ENCODE measurements around the gene TCP11.

Gene TCP11

DNA sequence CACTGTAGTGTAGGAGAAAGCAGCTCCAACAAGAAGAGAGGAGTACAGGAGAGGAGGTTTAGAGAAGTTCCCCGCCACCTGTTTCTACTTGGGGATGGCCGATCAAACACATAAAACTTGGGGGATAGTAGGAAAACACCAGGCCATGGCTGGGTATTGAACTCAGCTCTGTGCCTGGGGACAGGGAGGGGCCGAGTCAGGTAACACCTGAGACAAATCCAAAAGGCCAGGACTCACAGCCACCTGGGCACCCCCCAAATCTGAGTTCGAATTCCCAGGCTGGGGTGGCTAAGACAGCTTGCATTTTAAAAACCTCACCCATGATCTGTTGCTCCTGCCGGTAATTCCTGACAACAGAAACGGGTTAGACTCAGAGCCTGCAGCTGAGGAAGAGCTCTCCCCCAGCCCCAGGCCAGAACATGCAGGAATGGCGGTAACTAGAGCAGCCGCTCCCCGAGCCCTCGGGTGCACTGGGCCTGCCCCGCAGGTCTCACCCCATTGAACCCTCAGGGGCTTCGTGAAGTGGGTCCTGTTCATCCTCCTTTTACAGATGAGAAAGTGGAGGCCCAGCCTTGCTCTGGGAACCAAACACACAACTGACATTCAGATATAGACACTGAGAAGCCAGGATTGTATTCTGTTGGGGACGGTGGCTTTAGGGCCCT, 61.0 kb downstream of the TCP11 start:
- Histone ChIP-seq H3K27me3 (ENCODE audit: insufficient read depth, low read length) (no peaks in the 10 kb centered on the region), H3K36me3 (ENCODE audit: insufficient read depth, low read length) (peaks cover 50% of the 10 kb centered on the region), H3K4me3 (ENCODE audit: low read length) (no peak overlapping the region), H3K9ac (ENCODE audit: low read depth, low read length) (no peak overlapping the region), H3K9me3 (ENCODE audit: insufficient read depth, low read depth, low read length) (no peaks in the 10 kb centered on the region), H3K27ac (ENCODE audit: low read depth, low read length) (no peak overlapping the region), H3K4me1 (ENCODE audit: insufficient read depth, low read length) (no peaks in the 10 kb centered on the region)
- 92% methylated on average over 13 of the region's 13 CpGs for WGBS

DNA sequence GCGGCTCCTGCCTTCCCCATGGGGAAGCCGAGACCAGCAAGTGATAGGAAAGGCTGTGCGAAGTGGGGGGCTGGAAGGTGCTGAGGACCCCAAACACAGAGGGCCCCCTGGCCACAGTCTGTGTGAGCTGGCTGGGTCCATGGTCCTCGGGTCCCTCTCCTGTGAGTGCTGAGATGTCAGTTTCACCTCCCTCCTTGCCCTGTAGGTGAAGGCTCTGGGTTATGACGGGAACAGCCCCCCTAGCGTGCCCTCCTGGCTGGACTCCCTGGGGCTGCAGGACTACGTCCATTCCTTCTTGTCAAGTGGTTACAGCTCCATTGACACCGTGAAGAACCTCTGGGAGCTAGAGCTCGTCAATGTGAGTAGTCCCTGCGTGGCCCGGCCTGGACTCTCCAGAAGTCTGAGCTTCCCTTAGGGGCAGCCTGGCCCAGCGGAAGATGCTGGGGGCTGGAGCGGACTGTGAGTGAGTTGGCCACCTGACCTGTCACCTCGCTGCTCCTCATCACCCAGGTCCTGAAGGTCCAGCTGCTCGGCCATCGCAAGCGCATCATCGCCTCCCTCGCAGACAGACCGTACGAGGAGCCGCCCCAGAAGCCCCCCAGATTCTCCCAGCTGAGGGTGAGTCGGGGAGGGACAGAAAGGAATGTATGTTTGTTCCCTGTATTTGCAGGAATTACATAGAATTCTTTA, 61.7 kb downstream of the TCP11 start:
- Histone ChIP-seq H3K4me3 (ENCODE audit: low read length) (no peak overlapping the region), H3K27ac (ENCODE audit: low read depth, low read length) (no peak overlapping the region), H3K4me1 (ENCODE audit: insufficient read depth, low read length) (no peaks in the 10 kb centered on the region), H3K9ac (ENCODE audit: low read depth, low read length) (no peak overlapping the region), H3K9me3 (ENCODE audit: insufficient read depth, low read depth, low read length) (no peaks in the 10 kb centered on the region), H3K36me3 (ENCODE audit: insufficient read depth, low read length) (peaks cover 52% of the 10 kb centered on the region), H3K27me3 (ENCODE audit: insufficient read depth, low read length) (no peaks in the 10 kb centered on the region)
- WGBS: 96% methylated on average over 23 of the region's 23 CpGs

- Histone ChIP-seq H3K27me3 (ENCODE audit: insufficient read depth, low read length) (no peaks in the 10 kb centered on the region), H3K4me1 (ENCODE audit: insufficient read depth, low read length) (no peaks in the 10 kb centered on the region), H3K9ac (ENCODE audit: low read depth, low read length) (no peak overlapping the region), H3K27ac (ENCODE audit: low read depth, low read length) (no peak overlapping the region), H3K4me3 (ENCODE audit: low read length) (no peak overlapping the region), H3K36me3 (ENCODE audit: insufficient read depth, low read length) (peaks cover 51% of the 10 kb centered on the region), H3K9me3 (ENCODE audit: insufficient read depth, low read depth, low read length) (no peaks in the 10 kb centered on the region)
- 96% methylated on average over 11 of the region's 11 CpGs for WGBS
These were observed 62.2 kb downstream of the TCP11 start for GRCh38 chr6:35078896-35079295.

DNA sequence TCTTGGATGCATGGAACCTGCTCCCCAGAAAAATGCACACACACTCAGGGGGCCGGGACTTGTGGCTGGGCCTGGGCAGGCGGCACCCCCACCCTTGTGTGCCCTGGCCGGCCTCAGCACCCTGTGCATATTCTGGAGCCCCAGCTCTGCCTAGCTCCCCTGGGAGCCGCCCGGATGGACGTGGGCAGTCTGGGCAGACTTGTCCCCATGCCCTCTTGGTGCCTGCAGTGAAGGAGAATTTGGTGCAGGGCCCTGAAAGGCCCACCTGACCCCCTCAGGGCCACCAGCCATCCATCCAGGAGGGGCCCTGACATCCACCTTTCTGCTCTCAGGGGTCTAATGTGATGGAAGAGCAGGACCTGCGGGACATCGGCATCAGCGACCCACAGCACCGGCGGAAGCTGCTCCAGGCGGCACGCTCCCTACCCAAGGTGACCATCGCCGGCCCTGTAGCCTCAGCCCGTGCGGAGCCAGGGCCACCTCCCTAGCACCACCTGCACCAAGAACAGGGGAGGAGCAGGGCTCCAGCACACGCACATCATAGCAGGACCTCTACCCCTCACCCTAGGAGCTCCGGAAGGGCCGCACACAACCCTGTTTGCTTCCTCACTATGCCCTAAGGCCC, 62.8 kb downstream of the TCP11 start:
- Histone ChIP-seq H3K9ac (ENCODE audit: low read depth, low read length) (no peak overlapping the region), H3K27ac (ENCODE audit: low read depth, low read length) (no peak overlapping the region), H3K36me3 (ENCODE audit: insufficient read depth, low read length) (peaks cover 46% of the 10 kb centered on the region), H3K27me3 (ENCODE audit: insufficient read depth, low read length) (no peaks in the 10 kb centered on the region), H3K9me3 (ENCODE audit: insufficient read depth, low read depth, low read length) (no peaks in the 10 kb centered on the region), H3K4me1 (ENCODE audit: insufficient read depth, low read length) (no peaks in the 10 kb centered on the region), H3K4me3 (ENCODE audit: low read length) (no peak overlapping the region)
- 96% methylated on average over 20 of the region's 20 CpGs for WGBS

- Histone ChIP-seq H3K4me3 (ENCODE audit: low read length) (no peak overlapping the region), H3K36me3 (ENCODE audit: insufficient read depth, low read length) (peaks cover 40% of the 10 kb centered on the region), H3K27ac (ENCODE audit: low read depth, low read length) (no peak overlapping the region), H3K27me3 (ENCODE audit: insufficient read depth, low read length) (no peaks in the 10 kb centered on the region), H3K4me1 (ENCODE audit: insufficient read depth, low read length) (no peaks in the 10 kb centered on the region), H3K9ac (ENCODE audit: low read depth, low read length) (no peak overlapping the region), H3K9me3 (ENCODE audit: insufficient read depth, low read depth, low read length) (no peaks in the 10 kb centered on the region)
- WGBS: 85% methylated on average over 11 of the region's 11 CpGs
These were observed 63.4 kb downstream of the TCP11 start for GRCh38 chr6:35077713-35078105.

DNA sequence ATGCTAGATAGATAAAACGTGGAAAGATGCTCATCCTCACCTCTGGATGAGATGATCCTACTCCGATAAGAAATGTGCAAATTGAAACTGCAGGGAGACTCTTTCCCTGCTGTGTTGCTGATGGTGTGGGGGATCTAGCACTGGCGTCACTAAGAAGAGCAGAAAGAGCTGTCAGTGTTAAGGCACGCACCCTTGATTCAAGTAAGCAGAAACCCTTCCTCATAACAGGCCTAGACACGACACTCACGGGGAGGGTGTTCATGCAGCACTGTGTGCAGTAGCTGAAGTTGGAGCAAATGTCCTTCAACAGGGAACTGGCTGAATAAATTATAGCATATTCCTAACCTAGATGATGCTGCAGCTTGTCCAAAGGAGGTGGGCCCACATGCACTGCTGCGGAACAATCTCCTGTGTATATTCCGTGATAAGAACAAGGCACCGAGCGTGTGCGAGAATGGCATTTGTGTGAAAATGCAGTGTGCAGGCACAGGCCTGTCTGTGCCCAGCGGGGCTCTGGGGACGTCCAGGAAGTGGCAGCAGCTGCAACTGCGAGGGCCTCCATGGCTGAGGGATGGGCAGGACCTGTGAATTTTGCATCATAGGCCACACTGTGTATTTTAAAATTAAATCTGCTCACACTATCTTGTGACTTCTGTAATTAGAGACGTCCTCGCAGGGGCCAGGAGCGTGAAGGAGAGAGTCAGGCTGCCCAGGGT, 64.0 kb downstream of the TCP11 start:
- H3K27me3 ChIP-seq (ENCODE audit: insufficient read depth, low read length): no peaks in the 10 kb centered on the region
- no peak overlapping the region for H3K9ac ChIP-seq (ENCODE audit: low read depth, low read length)
- H3K4me3 ChIP-seq (ENCODE audit: low read length): no peak overlapping the region
- 86% methylated on average over 17 of the region's 17 CpGs for WGBS
- H3K4me1 ChIP-seq (ENCODE audit: insufficient read depth, low read length): 0 out of 2 replicates have a peak, but pooled peaks cover under 1% of the 10 kb centered on the region
- no peaks in the 10 kb centered on the region for H3K9me3 ChIP-seq (ENCODE audit: insufficient read depth, low read depth, low read length)
- H3K36me3 ChIP-seq (ENCODE audit: insufficient read depth, low read length): peaks cover 34% of the 10 kb centered on the region
- no peak overlapping the region for H3K27ac ChIP-seq (ENCODE audit: low read depth, low read length)

- Histone ChIP-seq H3K4me1 (ENCODE audit: insufficient read depth, low read length) (peaks cover 14% of the 10 kb centered on the region; the same call in 1 of the 2 replicates), H3K9ac (ENCODE audit: low read depth, low read length) (no peak overlapping the region), H3K4me3 (ENCODE audit: low read length) (no peak overlapping the region), H3K9me3 (ENCODE audit: insufficient read depth, low read depth, low read length) (no peaks in the 10 kb centered on the region), H3K36me3 (ENCODE audit: insufficient read depth, low read length) (peaks cover 11% of the 10 kb centered on the region), H3K27ac (ENCODE audit: low read depth, low read length) (no peak overlapping the region), H3K27me3 (ENCODE audit: insufficient read depth, low read length) (no peaks in the 10 kb centered on the region)
- WGBS: 96% methylated on average over 20 of the region's 20 CpGs
These were observed 67.2 kb downstream of the TCP11 start for GRCh38 chr6:35073766-35074471.

- no peaks in the 10 kb centered on the region for H3K9me3 ChIP-seq (ENCODE audit: insufficient read depth, low read depth, low read length)
- 94% methylated on average over 10 of the region's 10 CpGs for WGBS
- H3K36me3 ChIP-seq (ENCODE audit: insufficient read depth, low read length): peaks cover 8% of the 10 kb centered on the region; the same call in 1 of the 2 replicates
- no peak overlapping the region for H3K27ac ChIP-seq (ENCODE audit: low read depth, low read length)
- H3K27me3 ChIP-seq (ENCODE audit: insufficient read depth, low read length): no peaks in the 10 kb centered on the region
- H3K4me1 ChIP-seq (ENCODE audit: insufficient read depth, low read length): peaks cover 20% of the 10 kb centered on the region; the same call in 1 of the 2 replicates
- H3K9ac ChIP-seq (ENCODE audit: low read depth, low read length): no peak overlapping the region
- H3K4me3 ChIP-seq (ENCODE audit: low read length): no peak overlapping the region
These were observed 67.9 kb downstream of the TCP11 start for GRCh38 chr6:35073211-35073610.

- Histone ChIP-seq H3K4me1 (ENCODE audit: insufficient read depth, low read length) (peaks cover 21% of the 10 kb centered on the region; the same call in 1 of the 2 replicates), H3K27me3 (ENCODE audit: insufficient read depth, low read length) (no peaks in the 10 kb centered on the region), H3K27ac (ENCODE audit: low read depth, low read length) (no peak overlapping the region), H3K9ac (ENCODE audit: low read depth, low read length) (no peak overlapping the region), H3K36me3 (ENCODE audit: insufficient read depth, low read length) (peaks cover 8% of the 10 kb centered on the region; the same call in 1 of the 2 replicates), H3K4me3 (ENCODE audit: low read length) (no peak overlapping the region), H3K9me3 (ENCODE audit: insufficient read depth, low read depth, low read length) (no peaks in the 10 kb centered on the region)
- 94% methylated on average over 9 of the region's 9 CpGs for WGBS
These were observed 68.5 kb downstream of the TCP11 start for GRCh38 chr6:35072698-35073055.

DNA sequence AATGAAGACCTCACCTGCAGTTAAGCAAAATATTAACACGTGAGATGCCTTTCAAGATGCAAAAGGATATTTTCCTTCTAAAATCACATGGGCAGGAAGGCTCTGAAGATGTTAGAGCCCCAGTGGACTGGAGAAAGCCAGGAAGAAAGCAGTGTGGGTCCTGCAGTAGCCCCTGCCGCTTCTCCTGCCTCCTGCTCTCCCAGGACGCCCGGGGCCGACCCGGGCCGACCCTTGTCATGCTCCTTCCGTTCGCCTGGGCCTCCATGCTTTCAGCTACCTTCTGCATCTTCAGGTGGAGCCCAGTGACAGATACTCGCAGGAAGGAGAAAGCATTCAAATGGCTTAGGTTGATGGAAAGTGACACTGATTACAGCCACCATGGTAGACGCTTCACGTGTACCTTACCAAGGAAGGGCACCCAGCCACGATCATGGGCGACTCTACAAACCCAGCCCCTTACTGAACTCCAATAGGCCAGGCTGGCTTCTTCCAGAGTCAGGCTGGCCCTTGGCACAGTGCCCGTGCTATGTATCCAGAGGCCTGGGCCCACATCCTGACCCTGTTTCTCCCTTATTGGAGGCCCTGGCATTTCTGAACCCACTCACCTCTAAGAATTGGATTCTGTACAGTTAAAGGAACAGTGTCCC, 69.0 kb downstream of the TCP11 start:
- Histone ChIP-seq H3K9ac (ENCODE audit: low read depth, low read length) (no peak overlapping the region), H3K27ac (ENCODE audit: low read depth, low read length) (peak overlapping the region; percentile 55; the same call in 1 of the 2 replicates), H3K4me3 (ENCODE audit: low read length) (no peak overlapping the region), H3K9me3 (ENCODE audit: insufficient read depth, low read depth, low read length) (no peaks in the 10 kb centered on the region), H3K27me3 (ENCODE audit: insufficient read depth, low read length) (no peaks in the 10 kb centered on the region), H3K4me1 (ENCODE audit: insufficient read depth, low read length) (peaks cover 21% of the 10 kb centered on the region; the same call in 1 of the 2 replicates), H3K36me3 (ENCODE audit: insufficient read depth, low read length) (peaks cover 8% of the 10 kb centered on the region; the same call in 1 of the 2 replicates)
- whole genome bisulfite sequencing: 82% methylated on average over 15 of the region's 15 CpGs

All from HUES64 (cell line).